ENCODE results near the gene MICALL2. TPM values are rescaled to one million over a fixed set of nuclear protein-coding genes. Genes with fewer than 3 reads are reported as not detected.

Gene MICALL2
- polyA plus RNA-seq, 5 donors, result 6.9 to 19.1 (median 12.1) TPM

DNA sequence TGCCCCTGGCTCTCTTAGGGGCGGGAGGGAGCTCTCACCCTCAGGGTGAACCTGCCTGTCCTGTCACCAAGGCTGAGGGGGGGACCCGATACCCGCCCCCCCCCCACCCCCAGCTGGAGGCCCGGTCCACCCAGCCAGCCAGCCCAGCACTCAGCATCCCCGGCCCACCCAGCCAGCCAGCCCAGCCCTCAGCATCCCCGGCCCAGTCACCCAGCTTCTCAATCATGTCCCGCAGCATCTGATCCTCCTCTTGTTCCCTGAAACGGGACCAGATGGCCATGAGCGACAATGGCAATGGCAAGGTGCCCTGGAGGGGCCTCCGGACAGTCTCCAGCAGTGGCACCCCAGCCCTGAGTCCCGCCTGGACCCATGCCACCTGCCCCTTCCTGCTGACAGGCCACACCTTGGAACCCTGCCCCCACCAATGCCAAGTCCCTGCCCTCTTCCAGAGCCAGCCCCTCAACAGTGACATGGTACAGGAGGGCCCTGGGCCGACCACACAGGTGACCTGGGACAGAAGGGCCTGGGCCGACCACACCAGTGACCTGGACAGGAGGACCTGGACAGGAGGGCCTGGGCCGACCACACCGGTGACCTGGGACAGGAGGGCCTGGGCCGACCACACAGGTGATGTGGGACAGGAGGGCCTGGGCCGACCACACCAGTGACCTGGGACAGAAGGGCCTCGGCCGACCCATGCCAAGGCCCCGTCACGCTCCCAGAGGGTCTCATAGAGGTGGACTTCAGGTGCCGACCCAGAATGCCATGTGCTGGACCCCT lies 24.2 kb downstream of the MICALL2 start:
- no peak for DNase-seq

DNA sequence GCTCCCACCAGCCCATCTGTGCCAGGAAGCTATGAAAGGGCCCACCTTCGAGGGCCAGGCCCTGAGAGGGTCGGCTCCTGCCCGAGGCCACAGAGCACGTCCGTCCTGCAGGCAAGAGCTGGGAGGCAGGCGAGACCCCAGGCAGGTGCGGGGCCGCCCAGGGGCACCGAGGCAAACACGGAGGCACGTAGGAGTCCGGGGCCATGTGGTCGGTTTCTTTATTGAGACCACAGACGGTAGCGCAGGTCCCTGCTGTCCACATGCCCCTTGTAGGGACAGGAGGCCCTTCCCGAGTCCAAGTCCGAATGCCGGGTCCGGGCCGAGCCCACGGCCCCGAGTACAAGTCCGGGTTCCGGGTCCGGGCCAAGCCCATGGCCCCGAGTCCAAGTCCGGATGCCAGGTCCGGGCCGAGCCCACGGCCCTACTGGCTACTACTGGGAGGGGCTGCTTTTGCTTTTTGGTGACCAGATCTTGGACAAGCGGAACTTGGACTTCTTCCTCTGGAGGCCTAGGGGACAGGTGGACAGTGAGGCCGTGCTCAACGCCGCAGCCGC lies 25.0 kb downstream of the MICALL2 start:
- no peak for DNase-seq

DNA sequence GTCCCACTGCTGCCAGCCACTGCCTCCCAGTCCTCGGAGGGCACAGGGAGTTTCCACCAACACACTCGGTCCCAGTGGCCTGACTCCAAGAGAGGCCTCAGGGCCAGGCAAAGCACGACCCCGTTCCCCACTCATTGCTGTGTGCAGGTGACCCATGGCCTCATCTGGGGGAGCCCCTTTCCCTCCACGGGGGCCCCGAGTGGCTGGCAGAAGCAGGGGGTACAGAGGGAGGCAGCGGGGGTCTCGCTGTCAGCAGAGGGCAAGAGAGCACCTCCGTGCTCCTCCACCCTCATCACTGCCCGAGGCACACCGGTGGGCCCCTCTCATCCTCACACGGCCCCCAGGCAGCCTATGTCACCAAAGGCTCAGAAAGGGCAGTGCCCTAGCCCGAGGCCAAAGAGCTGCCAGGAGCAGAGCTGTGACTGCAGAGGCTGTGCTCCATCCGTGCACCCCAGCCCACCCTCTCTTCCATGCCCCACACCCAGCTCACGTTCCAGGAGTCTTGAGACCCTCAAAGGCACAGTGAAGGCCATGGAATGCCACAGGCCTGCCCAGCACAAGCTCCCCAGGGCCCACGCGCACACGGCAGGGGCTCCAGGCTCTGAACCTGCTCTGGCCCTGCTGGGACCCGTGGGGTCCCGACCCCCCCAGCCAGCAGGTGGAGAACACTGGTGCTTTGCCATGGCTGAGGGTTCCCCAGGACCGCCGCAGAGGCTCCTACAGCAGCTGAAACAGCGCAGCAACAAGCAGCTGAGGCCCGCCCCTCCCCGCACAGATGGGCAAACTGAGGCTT lies 25.9 kb downstream of the MICALL2 start:
- DNase-seq, result no peak

DNA sequence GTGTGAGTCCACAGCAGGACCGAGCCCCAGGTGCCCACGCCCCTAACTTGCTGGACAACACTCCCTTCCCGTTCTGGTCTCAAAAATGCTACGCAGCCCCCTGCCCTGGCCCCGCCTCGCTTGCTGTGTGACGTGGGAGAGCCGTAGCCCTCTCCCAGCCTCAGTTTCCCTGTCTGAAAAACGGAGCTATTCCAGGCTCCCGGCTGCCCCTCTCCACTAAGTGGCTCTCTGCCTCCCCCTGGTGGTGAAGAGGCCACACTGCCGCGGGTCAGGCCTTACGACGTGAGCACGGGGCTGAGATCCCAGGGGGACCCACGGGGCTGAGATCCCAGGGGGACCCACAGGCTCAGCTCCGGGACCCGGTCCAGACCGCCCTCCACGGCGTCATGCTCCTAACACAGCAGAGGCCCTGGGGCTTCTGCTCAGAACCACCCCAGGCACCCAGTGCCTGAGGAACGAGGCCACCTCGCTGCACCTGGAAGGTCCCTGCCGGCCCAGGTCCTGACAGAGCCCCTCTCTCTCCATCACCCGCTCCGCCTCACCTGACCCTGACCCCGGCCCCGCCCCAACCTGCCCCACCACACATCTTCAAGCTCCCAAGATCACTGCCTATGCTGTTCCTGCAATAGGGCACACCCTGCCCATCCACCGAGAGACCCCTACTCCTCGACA lies 26.7 kb downstream of the MICALL2 start:
- DNase-seq, result peak; percentile 34 to 48

DNA sequence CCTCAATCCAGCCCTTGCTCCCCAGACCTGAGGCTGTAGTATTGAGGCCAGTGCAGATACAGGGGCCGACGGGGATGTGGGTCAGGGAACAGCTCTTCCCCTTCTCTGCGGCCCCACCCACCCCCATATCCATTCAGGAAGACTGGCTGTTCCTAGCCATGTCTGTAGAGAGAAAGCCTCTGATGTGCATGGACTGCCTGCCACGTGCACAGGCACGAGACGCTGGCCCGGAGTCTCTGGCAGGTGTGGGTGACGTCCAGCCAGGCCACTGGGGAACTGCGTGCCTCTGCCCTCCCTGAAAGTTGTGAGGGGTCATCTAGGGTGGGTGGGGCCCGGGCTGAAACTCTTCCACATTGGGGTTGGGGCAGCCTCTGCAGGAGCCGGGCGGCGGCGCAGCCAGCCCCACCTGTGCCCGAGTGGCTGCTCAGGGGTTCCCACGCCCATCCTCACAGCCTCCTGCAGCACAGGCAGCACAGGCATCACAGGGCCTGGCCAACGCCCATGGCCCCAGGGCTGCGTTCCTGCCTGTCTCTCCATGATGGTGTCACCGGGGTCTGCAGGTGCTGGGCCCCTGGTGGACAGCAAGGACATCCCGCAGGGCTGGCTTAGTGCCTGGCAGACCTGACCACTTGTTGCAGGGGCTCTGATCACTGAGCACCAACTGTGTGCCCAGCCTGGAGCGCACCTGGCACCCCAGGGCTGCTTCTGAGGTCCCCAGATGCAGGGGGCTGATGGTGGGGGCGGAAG lies 27.5 kb downstream of the MICALL2 start:
- no peak for DNase-seq

DNA sequence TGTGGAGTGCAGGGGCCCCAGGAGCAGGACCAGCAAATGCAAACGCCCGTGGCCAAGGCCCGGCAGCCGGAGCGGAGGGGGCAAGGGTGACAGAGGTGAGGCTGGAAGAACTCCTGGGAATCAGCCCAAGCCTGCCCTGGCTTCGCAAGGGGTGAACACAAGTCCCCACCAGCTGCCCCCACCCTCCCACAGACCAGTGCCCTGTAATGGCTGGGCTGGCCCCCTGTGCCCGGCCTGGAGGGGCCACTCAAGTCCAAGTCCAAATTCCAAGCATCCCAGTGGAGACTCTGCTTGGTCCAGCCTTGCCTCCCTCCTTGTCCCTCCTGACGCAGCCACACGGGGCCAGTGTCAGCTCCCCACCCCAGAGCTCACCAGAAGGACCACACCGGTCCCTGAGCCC lies 28.0 kb downstream of the MICALL2 start:
- no peak for DNase-seq

DNA sequence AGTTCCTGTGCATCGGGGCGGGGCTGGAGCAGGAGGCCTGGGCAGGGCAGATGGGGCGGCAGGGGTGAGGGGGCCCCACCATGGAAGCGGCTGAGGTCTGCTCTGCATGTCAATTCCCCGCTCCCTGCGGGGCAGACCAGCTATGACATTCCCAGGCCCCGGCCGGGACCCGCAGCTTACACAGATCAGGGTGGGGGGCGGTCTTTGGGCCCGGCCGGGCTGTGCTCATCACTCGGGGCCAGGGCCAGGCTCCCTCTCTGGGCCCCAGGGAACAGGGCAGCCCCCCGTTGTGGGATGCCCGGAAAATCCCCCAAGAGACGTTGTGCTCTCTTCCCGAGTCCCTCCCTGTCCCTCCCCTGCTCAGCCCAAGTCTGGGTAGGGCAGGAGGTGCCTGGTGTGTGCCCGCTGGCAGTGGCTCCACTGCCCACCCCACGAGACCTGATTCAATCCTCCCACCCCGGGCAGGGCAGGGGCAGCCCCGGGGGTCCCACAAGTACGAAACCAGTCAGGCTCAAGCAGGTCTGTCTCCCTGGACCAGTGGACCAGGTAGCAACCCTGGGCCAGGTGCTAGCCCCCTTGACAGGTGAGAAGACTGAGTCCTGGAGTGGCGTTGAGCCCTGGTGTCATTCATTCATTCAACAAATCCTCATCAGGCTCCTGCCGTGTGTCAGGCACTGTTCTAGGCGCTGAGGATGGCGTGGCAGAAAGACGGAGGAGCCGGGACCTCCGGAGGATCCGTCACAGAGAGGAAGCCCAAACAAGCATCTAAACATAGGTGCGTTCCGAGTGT lies 29.0 kb downstream of the MICALL2 start:
- DNase-seq, result no peak

DNA sequence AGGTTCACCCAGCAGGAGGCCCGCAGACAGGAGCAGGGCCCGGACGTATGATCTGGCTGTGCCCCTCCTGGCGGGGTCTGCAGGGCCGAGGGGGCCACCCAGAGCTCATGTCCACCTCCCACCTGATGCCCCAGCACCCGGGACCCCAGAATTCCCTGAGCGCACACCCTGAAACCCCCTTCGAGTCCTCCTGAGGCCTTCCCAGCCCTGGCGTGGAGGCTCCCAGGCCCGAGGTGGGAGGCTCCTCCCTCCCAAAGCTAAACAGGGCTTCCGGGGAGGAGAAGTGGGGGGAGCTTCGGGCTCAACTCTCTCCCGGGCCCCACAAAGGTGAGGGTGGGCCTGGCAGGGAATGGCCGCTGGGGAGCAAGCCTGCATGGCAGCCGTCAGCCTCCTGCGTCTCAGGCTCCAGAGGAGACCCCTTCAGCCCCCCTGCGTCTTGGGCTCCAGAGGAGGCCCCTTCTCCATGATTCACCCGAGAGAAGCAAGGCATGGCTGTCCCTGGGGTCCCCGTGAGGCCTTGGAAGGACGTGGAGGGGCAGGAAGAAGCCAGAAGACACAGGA lies 30.2 kb downstream of the MICALL2 start:
- no peak for DNase-seq

DNA sequence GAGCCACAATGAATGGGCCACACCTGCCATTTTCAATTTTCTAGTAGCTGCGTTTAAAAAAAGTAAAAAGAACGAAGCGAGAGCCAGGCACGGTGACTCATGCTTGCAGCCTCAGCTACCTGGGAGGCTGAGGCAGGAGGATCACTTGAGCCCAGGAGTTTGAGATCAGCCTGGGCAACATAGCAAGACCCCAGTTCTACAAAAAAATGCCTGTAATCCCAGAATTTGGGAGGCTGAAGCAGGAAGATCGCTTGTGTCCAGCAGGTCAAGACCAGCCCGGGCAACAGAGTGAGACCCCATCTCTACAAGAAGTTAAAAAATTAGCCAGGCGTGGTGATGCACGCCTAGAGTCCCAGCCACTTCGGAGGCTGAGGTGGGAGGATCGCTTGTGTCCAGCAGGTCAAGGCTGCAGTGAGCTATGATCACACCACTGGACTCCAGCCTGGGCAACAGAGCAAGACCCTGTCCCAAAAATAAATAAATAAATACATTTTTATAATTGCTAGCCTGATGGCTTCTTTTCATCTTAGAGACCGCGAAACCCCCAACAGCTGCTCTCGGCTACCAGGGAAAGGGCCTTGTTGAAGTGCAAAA lies 32.1 kb downstream of the MICALL2 start:
- no peak for DNase-seq

DNA sequence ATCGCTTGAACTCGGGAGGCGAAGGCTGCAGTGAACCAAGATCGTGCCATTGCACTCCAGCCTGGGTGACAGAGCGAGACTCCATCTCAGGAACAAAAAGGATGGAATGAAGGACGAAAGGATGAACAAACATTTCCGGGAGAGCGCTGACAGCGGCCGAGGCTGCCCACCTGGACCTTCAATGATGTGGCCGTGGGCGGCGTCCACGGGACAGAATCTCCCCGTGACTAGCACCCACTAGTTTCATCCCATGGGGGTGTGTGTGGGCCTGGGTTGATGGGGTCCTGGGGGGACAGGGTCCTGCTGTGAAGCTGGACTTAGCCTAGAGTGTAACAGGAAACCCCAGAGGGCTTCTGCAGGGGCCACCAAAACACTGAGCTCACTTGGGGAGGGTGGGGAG lies 32.8 kb downstream of the MICALL2 start:
- no peak for DNase-seq

DNA sequence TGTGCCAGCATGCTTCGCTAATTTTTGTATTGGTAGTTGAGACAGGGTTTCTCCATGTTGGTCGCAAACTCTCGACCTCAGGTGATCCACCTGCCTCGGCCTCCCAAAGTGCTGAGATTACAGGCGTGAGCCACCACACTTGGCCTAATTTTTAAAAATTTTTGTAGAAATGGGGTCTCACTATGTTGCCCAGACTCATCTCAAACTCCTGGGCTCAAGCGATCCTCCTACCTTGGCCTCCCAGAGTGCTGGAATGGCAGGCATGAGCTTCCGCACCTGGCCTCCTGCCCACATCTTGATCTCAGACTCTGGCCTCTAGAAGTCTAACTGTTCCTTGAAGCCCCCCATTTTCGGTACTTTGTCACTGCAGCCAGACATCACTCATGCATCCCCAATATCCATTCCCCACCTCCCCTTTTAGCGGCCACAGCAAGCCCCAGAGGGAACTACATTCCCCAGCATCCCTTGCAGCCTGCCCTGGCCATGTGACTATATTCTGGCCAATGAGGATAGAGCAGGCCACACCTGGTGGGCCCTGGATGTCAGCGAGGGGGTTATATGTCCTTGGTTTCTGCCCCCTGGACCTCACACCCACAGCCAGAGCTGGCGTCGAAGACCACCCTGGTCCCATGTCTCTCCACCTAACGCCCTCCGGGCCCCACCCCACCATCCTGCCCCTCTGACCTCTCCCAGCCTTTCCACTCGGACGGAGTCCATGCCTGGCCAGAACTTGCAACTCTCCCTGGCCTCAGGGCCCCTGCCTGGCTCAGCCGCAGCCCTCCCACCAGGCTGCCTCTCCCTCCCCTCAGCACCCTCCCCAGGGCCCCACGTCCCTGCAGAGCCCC lies 33.8 kb downstream of the MICALL2 start:
- no peak for DNase-seq

DNA sequence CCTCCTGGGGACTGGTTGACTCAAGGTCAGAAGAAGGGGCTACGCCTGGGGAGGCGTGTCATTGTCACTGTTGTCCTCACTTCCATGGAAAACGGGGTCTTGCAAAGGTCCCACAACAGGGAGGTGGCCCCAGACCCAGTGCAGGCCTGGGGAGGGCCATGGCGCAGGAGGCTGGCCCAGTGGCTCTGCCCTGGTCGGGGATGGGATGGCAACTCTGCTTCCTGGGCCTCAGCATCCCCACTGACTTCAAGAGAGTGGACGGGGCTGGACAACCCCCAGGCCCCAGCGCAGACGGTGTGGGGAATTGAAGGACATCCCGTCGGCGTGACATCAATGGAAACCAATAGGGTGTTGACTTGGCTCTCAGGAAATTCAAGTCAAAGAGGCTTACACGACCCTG lies 35.2 kb downstream of the MICALL2 start:
- DNase-seq, result no peak

DNA sequence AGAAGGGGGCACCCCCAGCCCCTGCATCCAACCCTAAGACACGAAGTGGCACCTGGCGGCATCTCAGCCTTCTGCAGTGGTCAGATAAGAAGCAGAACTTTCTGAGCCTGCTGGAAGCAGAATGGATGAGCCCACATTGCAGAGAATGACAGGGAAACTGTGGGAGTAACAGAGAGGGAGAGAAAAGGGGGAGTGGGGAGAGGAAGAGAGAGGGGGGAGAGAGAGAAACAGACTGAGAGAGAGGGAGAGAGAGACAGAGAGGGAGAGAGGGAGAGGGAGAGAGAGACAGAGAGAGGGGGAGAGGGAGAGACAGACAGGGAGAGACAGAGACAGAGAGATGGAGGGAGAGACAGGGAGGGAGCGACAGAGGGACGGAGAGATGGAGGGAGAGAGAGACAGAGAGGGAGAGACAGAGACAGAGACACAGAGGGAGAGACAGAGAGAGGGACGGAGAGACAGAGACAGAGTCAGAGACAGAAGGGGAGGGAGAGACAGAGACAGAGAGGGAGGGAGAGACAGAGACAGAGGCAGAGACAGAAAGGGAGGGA lies 35.9 kb downstream of the MICALL2 start:
- no peak for DNase-seq

DNA sequence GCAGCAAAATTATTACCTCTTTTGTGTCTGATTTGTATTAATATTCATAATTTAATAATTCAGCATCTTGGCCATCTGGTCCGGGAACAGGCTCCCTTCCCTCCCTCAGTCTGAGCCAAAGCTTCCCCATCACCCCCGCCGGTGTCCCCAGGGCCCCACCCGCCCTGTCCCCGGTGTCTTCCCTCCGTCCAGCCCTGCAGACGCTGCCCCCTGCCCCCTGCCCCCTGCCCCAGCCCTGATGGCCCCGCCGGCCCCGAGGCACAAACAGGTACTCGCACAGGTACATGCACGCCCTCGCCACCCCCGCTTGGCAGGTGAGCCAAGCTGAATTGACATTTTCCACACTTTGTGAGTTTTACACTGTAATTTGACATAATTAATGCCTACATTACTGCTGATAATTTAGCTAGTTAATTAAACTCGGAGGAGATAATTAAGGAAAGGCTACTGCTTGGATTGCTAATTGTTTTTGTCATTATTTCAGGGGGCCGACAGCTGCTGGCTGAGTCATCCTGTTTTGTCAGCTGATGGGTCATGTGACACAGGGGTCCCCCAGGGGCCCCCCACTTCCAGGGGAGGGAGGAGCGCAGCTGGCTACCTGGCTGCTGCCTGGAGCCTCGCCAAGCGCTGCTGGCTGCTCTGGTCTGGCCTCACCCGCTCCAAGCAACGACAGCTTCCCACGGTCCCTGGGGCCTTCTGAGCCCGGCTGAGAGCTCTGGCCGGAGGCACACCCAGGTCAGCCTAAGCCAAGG lies 36.6 kb downstream of the MICALL2 start:
- peak in 1 of 2 donors; percentile 14 for DNase-seq

DNA sequence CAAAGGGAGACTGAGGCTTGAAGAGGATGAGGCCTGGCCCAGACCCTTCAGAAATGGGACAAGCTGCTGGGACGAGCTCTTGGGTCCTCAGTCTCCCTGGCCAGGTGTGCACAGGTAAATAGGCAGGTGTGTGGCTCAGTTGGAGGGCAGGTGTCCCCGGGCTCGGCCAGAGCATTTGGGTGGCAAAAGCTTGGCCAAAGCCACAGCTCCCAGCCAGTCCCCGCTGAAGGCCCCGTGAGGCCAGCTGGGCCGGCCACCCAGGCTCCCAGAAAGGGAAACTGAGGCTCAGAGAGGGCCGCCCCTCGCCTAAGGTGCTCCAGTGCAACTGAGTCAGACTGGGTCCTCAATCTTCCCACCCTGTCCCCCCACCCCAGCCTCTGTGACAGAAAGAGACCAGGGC lies 37.3 kb downstream of the MICALL2 start:
- no peak for DNase-seq

DNA sequence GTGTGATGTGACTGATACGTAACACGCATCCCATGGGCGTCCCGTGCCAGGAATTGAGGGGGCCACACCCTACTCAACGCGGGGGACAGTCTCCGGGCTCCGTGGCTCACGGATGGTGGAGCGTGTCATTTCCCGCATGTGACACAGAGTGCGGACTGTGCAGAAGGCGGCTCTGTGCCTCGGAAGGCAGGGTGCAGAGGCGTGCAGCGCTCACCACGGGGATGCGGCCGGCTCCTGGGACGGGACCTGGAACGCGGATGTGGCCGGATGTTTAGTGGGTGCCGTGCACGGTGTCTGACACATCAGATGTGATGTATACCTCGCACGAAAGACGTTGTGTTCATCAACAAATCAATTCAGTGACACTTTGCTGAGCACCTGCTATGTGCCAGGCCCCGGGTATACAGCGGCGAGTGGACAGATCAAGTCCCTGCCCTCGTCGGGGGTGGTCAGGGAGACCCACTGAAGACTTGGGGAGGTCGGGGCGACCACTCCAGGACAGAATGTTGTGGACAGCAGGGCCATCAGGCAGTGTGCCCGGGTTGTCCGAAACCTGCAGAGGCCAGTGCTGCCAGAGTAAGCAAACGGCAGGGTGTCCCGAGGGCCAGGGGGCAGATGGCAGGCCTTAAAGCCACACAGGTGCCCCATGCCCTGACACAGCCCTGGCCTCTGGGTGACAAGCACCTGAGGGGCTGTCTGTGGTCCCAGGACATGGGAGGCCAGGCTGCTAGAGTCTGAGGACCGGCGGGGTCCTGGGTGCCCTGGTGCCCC lies 38.1 kb downstream of the MICALL2 start:
- no peak for DNase-seq

DNA sequence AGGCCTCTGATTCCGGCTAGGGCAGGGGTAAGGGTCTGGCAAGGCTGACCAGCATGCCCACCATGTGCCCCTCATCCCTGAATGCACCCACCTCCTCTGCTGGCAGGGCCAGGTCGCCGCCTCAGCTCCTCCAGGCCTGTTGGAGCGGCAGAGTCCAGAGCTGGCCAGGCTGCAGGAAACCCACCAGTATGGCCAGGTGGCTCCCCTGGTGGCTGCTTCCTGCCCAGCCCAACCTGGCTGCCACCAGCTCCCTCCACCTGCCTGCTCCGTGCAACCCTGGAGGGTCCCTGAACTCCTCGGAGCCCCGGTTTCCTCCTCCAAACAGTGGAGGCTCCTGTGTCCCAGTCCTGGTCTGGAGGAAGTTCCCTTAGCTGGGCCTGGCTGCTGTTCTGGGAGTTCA lies 39.6 kb downstream of the MICALL2 start:
- no peak for DNase-seq

Measured in right lung (tissue), 5 donors.